ENCODE results near the gene VPS8. TPM values are rescaled to one million over a fixed set of nuclear protein-coding genes. Genes with fewer than 3 reads are reported as not detected.

Gene VPS8
- total and polyA plus RNA-seq, 2 of the 8 experiments (the other 6 are each of a cell fraction or from before 2014, with no cell fraction given): 13.0 to 41.0 TPM

- no peaks in the 10 kb centered on the region for H4K20me1 ChIP-seq (replicated peaks in 1 of 2; ENCODE audit: control insufficient read depth in 1 of 2, insufficient read depth in 2 of 2, low read length in 2 of 2)
- 87% methylated on average over 2 of the region's 2 CpGs; no CpG with 5 or more reads in 1 of the 2 experiments for WGBS, 2 experiments (ENCODE audit: extremely low coverage in 1 of 2, insufficient coverage in 1 of 2, insufficient read length in 1 of 2, insufficient replicate concordance in 2 of 2, low coverage in 1 of 2, low lambda C conversion rate in 2 of 2, missing lambda C conversion rate in 1 of 2)
- no peak overlapping the region for H2BK20ac ChIP-seq (ENCODE audit: low read length)
- H2AK5ac ChIP-seq (ENCODE audit: low read depth, low read length): no peak overlapping the region
- H3K4me1 ChIP-seq (replicated peaks in 1 of 4; ENCODE audit: control insufficient read depth in 3 of 4, insufficient read depth in 4 of 4, low read length in 3 of 4): no peaks in the 10 kb centered on the region
- H3K23ac ChIP-seq (ENCODE audit: insufficient read length): no peak overlapping the region
- H3K4ac ChIP-seq (replicated peaks; ENCODE audit: insufficient read length, low read depth, low read length): no peak overlapping the region
- H3K9ac ChIP-seq (replicated peaks in 1 of 4; ENCODE audit: extremely low read depth in 1 of 4, low read depth in 3 of 4, low read length in 3 of 4): no peak overlapping the region
- H3K27me3 ChIP-seq (replicated peaks in 1 of 4; ENCODE audit: control insufficient read depth in 3 of 4, extremely low read depth in 1 of 4, insufficient read depth in 3 of 4, low read length in 3 of 4): no peaks in the 10 kb centered on the region
- no peak overlapping the region for H4K91ac ChIP-seq (replicated peaks; ENCODE audit: insufficient read length, low read length)
- no peak overlapping the region for H3K18ac ChIP-seq (ENCODE audit: extremely low read depth, low read length)
- no peak overlapping the region for H2BK15ac ChIP-seq (ENCODE audit: low read length)
- no peak overlapping the region for H4K8ac ChIP-seq (ENCODE audit: extremely low read depth, insufficient read depth, low read length)
- no peaks in the 10 kb centered on the region for H3K23me2 ChIP-seq (ENCODE audit: low read depth, low read length)
- no peak overlapping the region for H3K14ac ChIP-seq (ENCODE audit: insufficient read length)
- H3K4me2 ChIP-seq (ENCODE audit: insufficient read depth in 1 of 2, low read depth in 2 of 2, low read length in 2 of 2): no peak overlapping the region
- H2BK5ac ChIP-seq (ENCODE audit: low read depth, low read length): no peak overlapping the region
- H3K36me3 ChIP-seq (ENCODE audit: control insufficient read depth in 2 of 4, insufficient read depth in 4 of 4, low read length in 3 of 4): no peaks in the 10 kb centered on the region
- no peak overlapping the region for H3K27ac ChIP-seq (ENCODE audit: low read depth, low read length)
- H2AFZ ChIP-seq (ENCODE audit: low read length): no peak overlapping the region
- H2BK12ac ChIP-seq (ENCODE audit: low read depth, low read length): no peak overlapping the region
- TF ChIP-seq TBP (IDR thresholded peaks at IDR 0.05; ENCODE audit: low read depth, low read length) (no peak), CBX5 (IDR thresholded peaks at IDR 0.05; ENCODE audit: low read depth, low read length) (no peak), KDM5A (IDR thresholded peaks at IDR 0.05; ENCODE audit: low read length) (no peak), BACH1 (IDR thresholded peaks at IDR 0.05; ENCODE audit: low read length) (no peak), EZH2 (IDR thresholded peaks at IDR 0.05; ENCODE audit: low read depth, low read length, severe bottlenecking) (no peak), MAFK (IDR thresholded peaks at IDR 0.05; ENCODE audit: low read depth, low read length) (no peak)
- H3K9me3 ChIP-seq (ENCODE audit: insufficient read depth in 2 of 2, low read depth in 1 of 2, low read length in 1 of 2): no peaks in the 10 kb centered on the region
- no peak overlapping the region for H3K4me3 ChIP-seq (ENCODE audit: extremely low read depth in 1 of 4, insufficient read depth in 2 of 4, low read depth in 3 of 4, low read length in 4 of 4)
- no peak overlapping the region for H2BK120ac ChIP-seq (replicated peaks; ENCODE audit: low read depth, low read length)
- H3K79me2 ChIP-seq (ENCODE audit: control insufficient read depth in 1 of 2, insufficient read depth in 2 of 2, low read length in 2 of 2): no peaks in the 10 kb centered on the region
- H3K56ac ChIP-seq (replicated peaks; ENCODE audit: insufficient read length, low read depth, low read length): no peak overlapping the region
- FAIRE-seq: no peak
- no peak for DNase-seq (ENCODE audit: low read depth in 1 of 2, low spot score in 2 of 2)
- POLR2A ChIA-PET (ENCODE audit: partially characterized antibody): interaction anchor here (0.9 kb wide), 1 partner anchor 36 kb away, joined by 3 read pairs; no protein-coding TSS in a partner anchor
- CTCF ChIA-PET (ENCODE audit: partially characterized antibody): interaction anchor here (1.3 to 1.7 kb wide), 2 partner anchors 390 to 474 kb away, joined by 3 read pairs; no protein-coding TSS in a partner anchor
- no peak overlapping the region for H4K5ac ChIP-seq (ENCODE audit: insufficient read length, low read depth, low read length)
- no peaks in the 10 kb centered on the region for H3K79me1 ChIP-seq (ENCODE audit: low read depth, low read length)
Observed at GRCh38 chr3:184880276-184881019, 68.5 kb downstream of the VPS8 start.
